Smooth muscle cell (in vitro differentiated cells): ENCODE measurements around the gene ZNF667. TPM values are rescaled to one million over a fixed set of nuclear protein-coding genes. Genes with fewer than 3 reads are reported as not detected.

Experiments
- DNase-seq: peaks from one replicate; lab custom pipeline; 2025; ENCODE audit not compliant: unreplicated experiment; lab: John Stamatoyannopoulos, UW
- H2AFZ ChIP-seq: fragments of 200-600 bp; sonication (generic); 2 replicates; pipeline ENCODE4 v1.6.0; 2016; ENCODE audit warnings: antibody characterized with exemption, low read depth, mild to moderate bottlenecking
- H3F3A ChIP-seq: fragments of 200-600 bp; sonication (generic); 2 replicates; pipeline ENCODE4 v1.6.0; 2017; ENCODE audit warnings: antibody characterized with exemption, low read depth
- H3K27ac ChIP-seq: fragments of 200-600 bp; sonication (generic); 2 replicates; pipeline ENCODE4 v1.5.1; 2016; ENCODE audit warnings: low read depth, mild to moderate bottlenecking
- H3K27me3 ChIP-seq: fragments of 200-600 bp; sonication (generic); 2 replicates; pipeline ENCODE4 v1.6.1; 2016; ENCODE audit warnings: low read depth, mild to moderate bottlenecking
- H3K36me3 ChIP-seq: fragments of 200-600 bp; sonication (generic); 2 replicates; pipeline ENCODE4 v1.5.1; 2016; ENCODE audit warnings: low read depth
- H3K4me1 ChIP-seq: fragments of 200-600 bp; sonication (generic); 2 replicates; pipeline ENCODE4 v1.5.1; 2016; ENCODE audit warnings: low read depth
- H3K4me2 ChIP-seq: fragments of 200-600 bp; sonication (generic); 2 replicates; pipeline ENCODE4 v1.6.0; 2016; ENCODE audit warnings: mild to moderate bottlenecking
- H3K4me3 ChIP-seq: fragments of 200-600 bp; sonication (generic); 2 replicates; pipeline ENCODE4 v1.5.1; 2016; ENCODE audit warnings: mild to moderate bottlenecking
- H3K79me2 ChIP-seq: fragments of 200-600 bp; sonication (generic); 2 replicates; pipeline ENCODE4 v1.6.0; 2016; ENCODE audit warnings: low read depth, mild to moderate bottlenecking
- H3K9ac ChIP-seq: fragments of 200-600 bp; sonication (generic); 2 replicates; pipeline ENCODE4 v1.6.0; 2016; ENCODE audit warnings: low read depth
- H3K9me3 ChIP-seq: fragments of 200-600 bp; sonication (generic); replicated peaks from 2 replicates; pipeline ENCODE4 v1.5.1; 2016; ENCODE audit warnings: low read depth
- H4K20me1 ChIP-seq: fragments of 200-600 bp; sonication (generic); 2 replicates; pipeline ENCODE4 v1.6.0; 2016; ENCODE audit warnings: low read depth
- WGBS: methylation state at CpG from one replicate; pipeline ENCODE4 v1.1.7; 2016; ENCODE audit warnings: low lambda C conversion rate; 5-methylcytosine and 5-hydroxymethylcytosine counted together
- polyA plus RNA-seq: library from polyadenylated mRNA; unstranded; fragments of >200 nt; fragmentation: Nextera tagmentation; extraction: Ambion mirVana; gene quantifications from 2 replicates; pipeline ENCODE4 v1.2.1, GENCODE V29; 2016
- total RNA-seq: library from RNA; depleted of rRNA; stranded (reverse); fragments of >200 nt; gene quantifications from 2 replicates; pipeline ENCODE4 v1.2.3, GENCODE V29; 2014
- TF ChIP-seq, protein P1 (sequence below): fragments of 200-600 bp; sonication (generic); IDR thresholded peaks from 2 replicates; pipeline ENCODE4 v1.5.1; 2017; ENCODE audit warnings: borderline replicate concordance, mild to moderate bottlenecking, antibody characterized with exemption; ENCODE audit not compliant: insufficient read depth, poor library complexity, severe bottlenecking

Gene ZNF667
- total and polyA plus RNA-seq, 2 experiments from 2014 or later: 2.7 to 4.6 TPM

DNA sequence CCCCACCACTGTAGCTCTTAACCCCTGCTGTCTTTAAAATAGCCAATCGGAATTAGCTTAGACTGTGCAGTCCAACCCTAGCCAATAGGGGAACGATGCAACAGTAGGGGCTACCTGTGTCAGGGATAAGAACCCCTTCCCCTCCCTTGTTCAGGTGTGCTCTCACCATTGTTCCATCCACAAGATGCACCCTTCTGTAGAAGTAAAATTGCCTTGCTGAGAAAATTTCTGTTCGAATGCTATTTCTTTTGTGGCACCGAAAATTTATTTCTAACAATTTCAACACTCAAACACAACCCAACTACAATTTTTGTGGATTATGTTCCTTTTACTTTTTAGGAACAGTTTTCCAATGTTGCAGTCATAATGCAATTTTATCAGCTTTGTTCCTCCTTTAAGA, 76.7 kb downstream of the ZNF667 start:
- H3K4me1 ChIP-seq: peaks cover 3% of the 10 kb centered on the region
- H3F3A ChIP-seq: no peaks in the 10 kb centered on the region
- no peak overlapping the region for H3K4me2 ChIP-seq
- H3K27ac ChIP-seq: no peak overlapping the region
- no peaks in the 10 kb centered on the region for H3K36me3 ChIP-seq
- no peaks in the 10 kb centered on the region for H3K9me3 ChIP-seq
- no peak overlapping the region for H3K4me3 ChIP-seq
- no peak overlapping the region for H3K9ac ChIP-seq
- TF ChIP-seq, protein P1, sequence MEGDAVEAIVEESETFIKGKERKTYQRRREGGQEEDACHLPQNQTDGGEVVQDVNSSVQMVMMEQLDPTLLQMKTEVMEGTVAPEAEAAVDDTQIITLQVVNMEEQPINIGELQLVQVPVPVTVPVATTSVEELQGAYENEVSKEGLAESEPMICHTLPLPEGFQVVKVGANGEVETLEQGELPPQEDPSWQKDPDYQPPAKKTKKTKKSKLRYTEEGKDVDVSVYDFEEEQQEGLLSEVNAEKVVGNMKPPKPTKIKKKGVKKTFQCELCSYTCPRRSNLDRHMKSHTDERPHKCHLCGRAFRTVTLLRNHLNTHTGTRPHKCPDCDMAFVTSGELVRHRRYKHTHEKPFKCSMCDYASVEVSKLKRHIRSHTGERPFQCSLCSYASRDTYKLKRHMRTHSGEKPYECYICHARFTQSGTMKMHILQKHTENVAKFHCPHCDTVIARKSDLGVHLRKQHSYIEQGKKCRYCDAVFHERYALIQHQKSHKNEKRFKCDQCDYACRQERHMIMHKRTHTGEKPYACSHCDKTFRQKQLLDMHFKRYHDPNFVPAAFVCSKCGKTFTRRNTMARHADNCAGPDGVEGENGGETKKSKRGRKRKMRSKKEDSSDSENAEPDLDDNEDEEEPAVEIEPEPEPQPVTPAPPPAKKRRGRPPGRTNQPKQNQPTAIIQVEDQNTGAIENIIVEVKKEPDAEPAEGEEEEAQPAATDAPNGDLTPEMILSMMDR: no peak
- peaks cover 13% of the 10 kb centered on the region for H3K79me2 ChIP-seq
- no peak for DNase-seq
- no peak overlapping the region for H2AFZ ChIP-seq
- 95% methylated on average over 4 of the region's 4 CpGs for WGBS
- H3K27me3 ChIP-seq: no peaks in the 10 kb centered on the region
- H4K20me1 ChIP-seq: no peaks in the 10 kb centered on the region

DNA sequence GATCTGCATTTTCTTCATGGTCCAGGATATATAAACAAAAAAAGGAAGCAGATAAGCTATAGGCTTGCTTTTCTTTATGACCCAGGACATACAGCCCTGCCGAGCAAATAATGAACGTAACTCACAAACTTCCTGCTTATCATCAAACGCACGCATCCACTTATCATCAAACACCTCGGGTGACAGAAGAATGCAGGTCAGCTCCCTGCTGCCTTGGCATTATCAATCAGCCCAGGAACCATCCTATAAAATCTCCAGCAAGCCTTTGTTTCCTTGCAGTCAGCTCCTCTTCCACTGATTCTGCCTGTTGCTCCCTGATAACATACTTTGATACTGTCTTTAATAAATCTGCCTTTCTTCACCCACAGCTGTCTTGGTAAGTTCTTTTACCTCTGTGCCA, 78.3 kb downstream of the ZNF667 start:
- DNase-seq: no peak
- Histone ChIP-seq H3K9me3 (no peaks in the 10 kb centered on the region), H3K36me3 (no peaks in the 10 kb centered on the region), H3K27me3 (no peaks in the 10 kb centered on the region), H3K4me3 (no peak overlapping the region), H3K27ac (no peak overlapping the region), H3K4me1 (no peaks in the 10 kb centered on the region), H3K4me2 (no peak overlapping the region), H3K9ac (no peak overlapping the region), H3F3A (no peaks in the 10 kb centered on the region), H4K20me1 (no peaks in the 10 kb centered on the region), H3K79me2 (peaks cover 7% of the 10 kb centered on the region), H2AFZ (no peak overlapping the region)
- TF ChIP-seq, protein P1: no peak
- 91% methylated on average over 5 of the region's 5 CpGs for WGBS

DNA sequence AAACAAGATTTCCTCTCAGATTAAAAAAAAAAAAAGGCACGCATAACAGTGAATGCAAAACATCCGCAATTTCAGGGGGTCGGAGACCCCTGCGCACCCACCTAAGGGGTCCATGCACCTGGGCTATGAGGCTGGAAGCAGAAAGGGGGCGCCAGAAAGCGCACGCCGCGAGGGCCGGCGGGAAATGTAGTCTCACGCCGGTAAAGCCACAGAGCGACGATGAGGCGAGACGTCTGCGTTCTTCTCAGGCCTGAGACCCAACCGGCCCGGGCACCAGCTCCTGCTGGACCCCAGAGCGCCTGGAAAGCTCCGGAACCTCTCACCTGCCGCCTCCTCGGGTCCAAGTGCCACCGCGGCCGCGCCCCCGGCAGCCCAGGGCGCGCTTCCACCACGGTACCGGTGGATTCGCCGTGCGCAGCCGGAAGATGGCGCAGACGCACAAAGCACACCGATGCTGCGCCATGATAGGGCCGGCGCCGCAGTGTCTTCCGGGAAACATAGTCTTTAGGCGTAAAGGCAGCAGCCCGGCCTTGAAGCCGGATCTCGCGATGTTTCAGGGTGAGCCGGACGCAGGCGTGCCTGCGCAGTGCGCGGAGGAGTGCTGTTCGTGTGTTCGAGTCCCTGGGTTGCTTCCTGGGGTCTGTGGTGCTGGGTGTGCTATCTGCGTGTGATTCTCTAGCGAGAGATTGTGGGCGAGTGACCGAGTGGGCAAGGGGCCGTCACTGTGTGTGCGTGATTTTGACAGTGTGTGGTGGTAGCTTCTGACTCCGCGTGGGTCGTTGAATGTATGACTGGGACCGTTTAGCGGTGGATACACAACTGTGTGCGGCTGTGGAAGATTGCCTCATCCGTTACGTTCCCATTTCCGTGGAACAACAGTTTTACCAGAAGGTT, 83.8 kb downstream of the ZNF667 start, which contains the start of gene ZNF582:
ZNF582 (minus strand) TSS at position 416 of the 894 bp plus-strand sequence. CDS start 1,782 bp downstream, outside the sequence.
- H3K4me2 ChIP-seq: peak within 1 kb of the TSS; percentile 97
- H3K4me3 ChIP-seq: peak within 1 kb of the TSS; percentile 98
- peak; percentile 29 for DNase-seq
- no peaks in the 10 kb centered on the region for H3K79me2 ChIP-seq
- H4K20me1 ChIP-seq: no peaks in the 10 kb centered on the region
- 5% methylated on average over 73 of the region's 73 CpGs for WGBS
- H3K9me3 ChIP-seq: no peaks in the 10 kb centered on the region
- peaks cover 6% of the 10 kb centered on the region for H3K4me1 ChIP-seq
- TF ChIP-seq, protein P1: peak; percentile 60
- H3K27me3 ChIP-seq: no peaks in the 10 kb centered on the region
- H3F3A ChIP-seq: no peaks in the 10 kb centered on the region
- H3K27ac ChIP-seq: peak within 1 kb of the TSS; percentile 84
- peak within 1 kb of the TSS; percentile 99 for H2AFZ ChIP-seq
- H3K9ac ChIP-seq: peak within 1 kb of the TSS; percentile 94
- H3K36me3 ChIP-seq: peaks cover 6% of the 10 kb centered on the region

Other genes starting within 250 kb of the ZNF667 start
- gene EDDM13, start 204.6 kb downstream of the ZNF667 start, total RNA-seq: not detected in 2 replicates
- 0.58 and 0.80 TPM in 2 replicates for gene EDDM13, start 204.6 kb downstream of the ZNF667 start, polyA plus RNA-seq
- 4.7 and 7.4 TPM in 2 replicates for gene ZSCAN5A, start 162.5 kb downstream of the ZNF667 start, total RNA-seq
- gene ZSCAN5A, start 162.5 kb downstream of the ZNF667 start, polyA plus RNA-seq: 5.3 and 11.0 TPM in 2 replicates
- 0.99 and 4.9 TPM in 2 replicates for gene ZNF582, start 83.8 kb downstream of the ZNF667 start, total RNA-seq
- gene ZNF582, start 83.8 kb downstream of the ZNF667 start, polyA plus RNA-seq: 3.8 and 4.4 TPM in 2 replicates
- 5.5 and 7.9 TPM in 2 replicates for gene ZNF583, start 73.0 kb downstream of the ZNF667 start, total RNA-seq
- gene ZNF583, start 73.0 kb downstream of the ZNF667 start, polyA plus RNA-seq: 5.2 and 6.4 TPM in 2 replicates
- gene ZNF471, start 30.5 kb upstream of the ZNF667 start, total RNA-seq: 0.90 and 2.0 TPM in 2 replicates
- 1.0 and 1.1 TPM in 2 replicates for gene ZNF471, start 30.5 kb upstream of the ZNF667 start, polyA plus RNA-seq
- 6.9 and 7.9 TPM in 2 replicates for gene ZFP28, start 61.6 kb upstream of the ZNF667 start, total RNA-seq
- 5.2 and 6.2 TPM in 2 replicates for gene ZFP28, start 61.6 kb upstream of the ZNF667 start, polyA plus RNA-seq
- gene ZNF470, start 90.1 kb upstream of the ZNF667 start, total RNA-seq: 2.5 and 2.6 TPM in 2 replicates
- 1.4 TPM in 2 replicates for gene ZNF470, start 90.1 kb upstream of the ZNF667 start, polyA plus RNA-seq
- 5.9 and 10.1 TPM in 2 replicates for gene ZNF71, start 118.0 kb upstream of the ZNF667 start, total RNA-seq
- 11.2 and 11.6 TPM in 2 replicates for gene ZNF71, start 118.0 kb upstream of the ZNF667 start, polyA plus RNA-seq
- gene SMIM17, start 165.8 kb upstream of the ZNF667 start, total RNA-seq: 0.63 and 1.7 TPM in 2 replicates
- gene SMIM17, start 165.8 kb upstream of the ZNF667 start, polyA plus RNA-seq: 0.56 and 0.94 TPM in 2 replicates
- gene ZNF835, start 194.4 kb upstream of the ZNF667 start, total RNA-seq: not detected in 2 replicates
- not detected in 2 replicates for gene ZNF835, start 194.4 kb upstream of the ZNF667 start, polyA plus RNA-seq